Esophagus squamous epithelium (tissue), 4 donors: Measurements from ENCODE around the gene ANAPC4.

ENCODE experiments used
- CTCF ChIP-seq, 6 experiments: fragments of 450-650 bp in 4 of 6; fragments of 200-600 bp in 2 of 6; sonication (generic) in 2 of 6; IDR thresholded peaks; one replicate each; pipeline ENCODE4 v1.5.1; 2016 to 2019; ENCODE audit warnings: antibody characterized with exemption in 6 of 6, mild to moderate bottlenecking in 4 of 6, moderate library complexity in 4 of 6
- POLR2A ChIP-seq, 4 donors: fragments of 450-650 bp; IDR thresholded peaks; one replicate each; pipeline ENCODE4 v1.6.1; 2017; ENCODE audit warnings: antibody characterized with exemption in 4 of 4, mild to moderate bottlenecking in 4 of 4, moderate library complexity in 3 of 4

GRCh38 chr4:25427871-25428270 is 50.8 kb downstream of the ANAPC4 start:
- TF ChIP-seq CTCF (IDR thresholded peaks at IDR 0.05) (no peak), POLR2A (IDR thresholded peaks at IDR 0.05) (no peak)
